SK-N-SH (cell line): ENCODE measurements around the gene PORCN. TPM values are rescaled to one million over a fixed set of nuclear protein-coding genes. Genes with fewer than 3 reads are reported as not detected.

Experiments
- CTCF ChIA-PET: fragments of 300-600, 350-600 bp; formaldehyde crosslinking; extraction: SDS; loops from one replicate; lab custom pipeline; 2021; lab: Yijun Ruan, JAX
- POLR2A ChIA-PET: fragments of 350-600 bp; sonication (Branson Sonifier 250); formaldehyde crosslinking; extraction: SDS; loops from one replicate; lab custom pipeline; 2020; ENCODE audit warnings: antibody characterized with exemption, inconsistent platforms; lab: Yijun Ruan, JAX
- DNase-seq: peaks from one replicate; pipeline ENCODE4 v3.0.0; 2012
- H2AFZ ChIP-seq: fragments of 200-600 bp; sonication (generic); 2 replicates; pipeline ENCODE4 v1.8.1; 2016; ENCODE audit warnings: antibody characterized with exemption, mild to moderate bottlenecking, low read depth
- H3F3A ChIP-seq: fragments of 200-600 bp; sonication (generic); replicated peaks from 2 replicates; pipeline ENCODE3; 2016; ENCODE audit warnings: antibody characterized with exemption, mild to moderate bottlenecking; ENCODE audit not compliant: insufficient read depth
- H3K27ac ChIP-seq, 2 experiments: fragments of 200-500 bp in 1 of 2; fragments of 200-600 bp in 1 of 2; sonication (Bioruptor generic) in 1 of 2; sonication (generic), shearing (Covaris generic) in 1 of 2; 2 replicates each; pipeline versions ENCODE4 v1.5.1 to v1.6.1; 2014 to 2016; ENCODE audit warnings: low read depth in 2 of 2, inconsistent platforms in 1 of 2, low read length in 1 of 2, mild to moderate bottlenecking in 1 of 2, mixed read lengths in 1 of 2
- H3K27me3 ChIP-seq: fragments of 200-600 bp; sonication (generic), shearing (Covaris generic); 2 replicates; pipeline ENCODE4 v1.6.1; 2016; ENCODE audit warnings: mixed run types; ENCODE audit not compliant: insufficient read depth
- H3K36me3 ChIP-seq, 2 experiments: fragments of 200-500 bp in 1 of 2; fragments of 200-600 bp in 1 of 2; sonication (Bioruptor generic) in 1 of 2; sonication (generic) in 1 of 2; replicated peaks in 1 of 2; 2 replicates each; pipeline versions ENCODE3 to v1.5.1; 2014 to 2016; ENCODE audit warnings: low read length in 1 of 2, mild to moderate bottlenecking in 1 of 2; ENCODE audit not compliant: insufficient read depth in 2 of 2, control insufficient read depth in 1 of 2
- H3K4me1 ChIP-seq, 2 experiments: fragments of 200-500 bp in 1 of 2; fragments of 200-600 bp in 1 of 2; sonication (Bioruptor generic) in 1 of 2; sonication (generic), shearing (Covaris generic) in 1 of 2; 2 replicates each; pipeline versions ENCODE4 v1.5.1 to v1.6.1; 2014 to 2016; ENCODE audit warnings: low read depth in 1 of 2, low read length in 1 of 2, mixed run types in 1 of 2; ENCODE audit not compliant: insufficient read depth in 2 of 2, control insufficient read depth in 1 of 2
- H3K4me2 ChIP-seq: fragments of 200-600 bp; sonication (generic), shearing (Covaris generic); 2 replicates; pipeline ENCODE4 v1.6.1; 2017; ENCODE audit warnings: mixed run types
- H3K4me3 ChIP-seq, 2 experiments: fragments of 200-500 bp in 1 of 2; fragments of 200-600 bp in 1 of 2; sonication (Bioruptor generic) in 1 of 2; sonication (generic), shearing (Covaris generic) in 1 of 2; 2 replicates each; pipeline versions ENCODE4 v1.5.1 to v1.8.1; 2014 to 2016; ENCODE audit warnings: low read depth in 2 of 2, inconsistent platforms in 1 of 2, low read length in 1 of 2, mild to moderate bottlenecking in 1 of 2, mixed read lengths in 1 of 2, moderate library complexity in 1 of 2
- H3K79me2 ChIP-seq: fragments of 200-600 bp; sonication (generic); 2 replicates; pipeline ENCODE4 v1.8.1; 2017; ENCODE audit warnings: mild to moderate bottlenecking; ENCODE audit not compliant: insufficient read depth
- H3K9ac ChIP-seq: fragments of 200-600 bp; sonication (generic); 2 replicates; pipeline ENCODE4 v1.6.1; 2017; ENCODE audit warnings: mixed run types
- H3K9me2 ChIP-seq: fragments of 200-600 bp; sonication (generic); 2 replicates; pipeline ENCODE4 v1.6.1; 2017; ENCODE audit warnings: mixed run types
- H3K9me3 ChIP-seq: fragments of 200-600 bp; sonication (generic); 2 replicates; pipeline ENCODE4 v1.6.1; 2017; ENCODE audit warnings: mixed run types, mild to moderate bottlenecking, moderate library complexity
- H4K20me1 ChIP-seq: fragments of 200-600 bp; sonication (generic); 2 replicates; pipeline ENCODE4 v1.6.1; 2017; ENCODE audit warnings: mild to moderate bottlenecking, mixed run types; ENCODE audit not compliant: insufficient read depth
- CHD2 ChIP-seq: fragments of 150-350 bp; IDR thresholded peaks from 2 replicates; pipeline ENCODE4 v1.6.1; 2018; ENCODE audit warnings: low read length; ENCODE audit not compliant: partially characterized antibody
- CTCF ChIP-seq: fragments of 200-600 bp; sonication (generic); IDR thresholded peaks from 2 replicates; pipeline ENCODE4 v1.6.1; 2017; ENCODE audit warnings: antibody characterized with exemption, mild to moderate bottlenecking, moderate library complexity
- EP300 ChIP-seq, 2 experiments: IDR thresholded peaks; 2 replicates each; pipeline versions ENCODE4 v1.4.0 to v1.6.1; 2012; ENCODE audit warnings: borderline replicate concordance in 1 of 2, low read depth in 1 of 2, low read length in 1 of 2
- FOXJ3 ChIP-seq: sonication (generic); formaldehyde crosslinking; IDR thresholded peaks from 2 replicates; pipeline ENCODE4 v1.5.1; 2020; ENCODE audit warnings: mild to moderate bottlenecking, missing genetic modification reagents
- FOXM1 ChIP-seq: IDR thresholded peaks from 2 replicates; pipeline ENCODE4 v1.4.0; 2012; ENCODE audit warnings: low read depth, mild to moderate bottlenecking
- GABPA ChIP-seq: IDR thresholded peaks from 2 replicates; pipeline ENCODE4 v1.4.0; 2012; ENCODE audit warnings: low read depth, mild to moderate bottlenecking
- GATA2 ChIP-seq: sonication (generic); formaldehyde crosslinking; IDR thresholded peaks from 2 replicates; pipeline ENCODE4 v1.5.0; 2020; ENCODE audit warnings: mild to moderate bottlenecking, missing genetic modification reagents
- JUND ChIP-seq: IDR thresholded peaks from 2 replicates; pipeline ENCODE4 v1.4.0; 2012
- POLR2AphosphoS5 ChIP-seq: IDR thresholded peaks from 2 replicates; pipeline ENCODE4 v1.6.1; 2012; ENCODE audit warnings: low read depth, low read length
- RFX5 ChIP-seq: IDR thresholded peaks from 2 replicates; pipeline ENCODE4 v1.6.1; 2012; ENCODE audit warnings: mild to moderate bottlenecking, improper control_type of control experiment, low read length
- WGBS: methylation state at CpG from one replicate; pipeline ENCODE4 v1.1.6; 2017; ENCODE audit warnings: low lambda C conversion rate; 5-methylcytosine and 5-hydroxymethylcytosine counted together
- polyA plus RNA-seq, 3 experiments: library from polyadenylated mRNA; depleted of rRNA; stranded (reverse); fragments of >200 nt; gene quantifications; 2 replicates each; pipeline ENCODE4 v1.2.3, GENCODE V29; 2012
- TF ChIP-seq, protein P1 (sequence below): IDR thresholded peaks from 2 replicates; pipeline ENCODE4 v1.4.0; 2012; ENCODE audit warnings: low read depth, borderline replicate concordance
- TF ChIP-seq, protein P2 (sequence below): IDR thresholded peaks from 2 replicates; pipeline ENCODE4 v1.6.1; 2012; ENCODE audit warnings: mild to moderate bottlenecking, low read depth, low read length, moderate library complexity
- TF ChIP-seq, protein P3 (sequence below): fragments of 150-350 bp; IDR thresholded peaks from 2 replicates; pipeline ENCODE4 v1.6.1; 2016; ENCODE audit warnings: mild to moderate bottlenecking, low read depth, low read length

The PORCN gene
- polyA plus RNA-seq, 1 of the 3 experiments (the other 2 are of a cell fraction), result 11.0 TPM

GRCh38 chrX:48540028-48540375 is 31.2 kb downstream of the PORCN start:
- WGBS, result 36% methylated on average over 12 of the region's 12 CpGs
- no peaks in the 10 kb centered on the region for H3K9me2 ChIP-seq
- peak overlapping the region; percentile 50 to 66; a peak in 3 of 4 replicates for H3K27ac ChIP-seq
- H3K4me3 ChIP-seq, result peak overlapping the region; percentile 53 to 62
- peak overlapping the region; percentile 29; the same call in 1 of the 2 replicates for H2AFZ ChIP-seq
- POLR2A ChIA-PET, result interaction anchor here (0.7 to 1.0 kb wide), 4 partner anchors 15 to 72 kb away, joined by 3 to 7 read pairs (median 4); partner anchors contain the start of gene RBM3
- peak overlapping the region; percentile 46 for H3K4me2 ChIP-seq
- DNase-seq, result peak; percentile 71
- no peaks in the 10 kb centered on the region for H3K27me3 ChIP-seq
- H3K36me3 ChIP-seq, result no peaks in the 10 kb centered on the region
- H3K79me2 ChIP-seq, result peaks cover 17% of the 10 kb centered on the region; the same call in 1 of the 2 replicates
- TF ChIP-seq GABPA (no peak), CHD2 (no peak), RFX5 (no peak), FOXM1 (no peak), CTCF (no peak), GATA2 (CRISPR knock-in tag) (no peak), POLR2AphosphoS5 (no peak), FOXJ3 (CRISPR knock-in tag) (no peak), EP300 (IDR thresholded peaks at IDR 0.05; ENCODE audit: borderline replicate concordance in 1 of 2, low read depth in 1 of 2, low read length in 1 of 2) (no peak), JUND (no peak)
- TF ChIP-seq, protein P1, sequence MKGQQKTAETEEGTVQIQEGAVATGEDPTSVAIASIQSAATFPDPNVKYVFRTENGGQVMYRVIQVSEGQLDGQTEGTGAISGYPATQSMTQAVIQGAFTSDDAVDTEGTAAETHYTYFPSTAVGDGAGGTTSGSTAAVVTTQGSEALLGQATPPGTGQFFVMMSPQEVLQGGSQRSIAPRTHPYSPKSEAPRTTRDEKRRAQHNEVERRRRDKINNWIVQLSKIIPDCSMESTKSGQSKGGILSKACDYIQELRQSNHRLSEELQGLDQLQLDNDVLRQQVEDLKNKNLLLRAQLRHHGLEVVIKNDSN, result no peak
- TF ChIP-seq, protein P2, sequence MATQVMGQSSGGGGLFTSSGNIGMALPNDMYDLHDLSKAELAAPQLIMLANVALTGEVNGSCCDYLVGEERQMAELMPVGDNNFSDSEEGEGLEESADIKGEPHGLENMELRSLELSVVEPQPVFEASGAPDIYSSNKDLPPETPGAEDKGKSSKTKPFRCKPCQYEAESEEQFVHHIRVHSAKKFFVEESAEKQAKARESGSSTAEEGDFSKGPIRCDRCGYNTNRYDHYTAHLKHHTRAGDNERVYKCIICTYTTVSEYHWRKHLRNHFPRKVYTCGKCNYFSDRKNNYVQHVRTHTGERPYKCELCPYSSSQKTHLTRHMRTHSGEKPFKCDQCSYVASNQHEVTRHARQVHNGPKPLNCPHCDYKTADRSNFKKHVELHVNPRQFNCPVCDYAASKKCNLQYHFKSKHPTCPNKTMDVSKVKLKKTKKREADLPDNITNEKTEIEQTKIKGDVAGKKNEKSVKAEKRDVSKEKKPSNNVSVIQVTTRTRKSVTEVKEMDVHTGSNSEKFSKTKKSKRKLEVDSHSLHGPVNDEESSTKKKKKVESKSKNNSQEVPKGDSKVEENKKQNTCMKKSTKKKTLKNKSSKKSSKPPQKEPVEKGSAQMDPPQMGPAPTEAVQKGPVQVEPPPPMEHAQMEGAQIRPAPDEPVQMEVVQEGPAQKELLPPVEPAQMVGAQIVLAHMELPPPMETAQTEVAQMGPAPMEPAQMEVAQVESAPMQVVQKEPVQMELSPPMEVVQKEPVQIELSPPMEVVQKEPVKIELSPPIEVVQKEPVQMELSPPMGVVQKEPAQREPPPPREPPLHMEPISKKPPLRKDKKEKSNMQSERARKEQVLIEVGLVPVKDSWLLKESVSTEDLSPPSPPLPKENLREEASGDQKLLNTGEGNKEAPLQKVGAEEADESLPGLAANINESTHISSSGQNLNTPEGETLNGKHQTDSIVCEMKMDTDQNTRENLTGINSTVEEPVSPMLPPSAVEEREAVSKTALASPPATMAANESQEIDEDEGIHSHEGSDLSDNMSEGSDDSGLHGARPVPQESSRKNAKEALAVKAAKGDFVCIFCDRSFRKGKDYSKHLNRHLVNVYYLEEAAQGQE, result no peak
- TF ChIP-seq, protein P3, sequence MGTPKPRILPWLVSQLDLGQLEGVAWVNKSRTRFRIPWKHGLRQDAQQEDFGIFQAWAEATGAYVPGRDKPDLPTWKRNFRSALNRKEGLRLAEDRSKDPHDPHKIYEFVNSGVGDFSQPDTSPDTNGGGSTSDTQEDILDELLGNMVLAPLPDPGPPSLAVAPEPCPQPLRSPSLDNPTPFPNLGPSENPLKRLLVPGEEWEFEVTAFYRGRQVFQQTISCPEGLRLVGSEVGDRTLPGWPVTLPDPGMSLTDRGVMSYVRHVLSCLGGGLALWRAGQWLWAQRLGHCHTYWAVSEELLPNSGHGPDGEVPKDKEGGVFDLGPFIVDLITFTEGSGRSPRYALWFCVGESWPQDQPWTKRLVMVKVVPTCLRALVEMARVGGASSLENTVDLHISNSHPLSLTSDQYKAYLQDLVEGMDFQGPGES, result no peak
- no peaks in the 10 kb centered on the region for H3K9me3 ChIP-seq
- H3K9ac ChIP-seq, result peak overlapping the region; percentile 68
- CTCF ChIA-PET, result interaction anchor here (0.9 to 1.7 kb wide), 2 partner anchors 10 to 35 kb away, joined by 3 to 4 read pairs; no protein-coding TSS in a partner anchor
- peaks cover 0 to 6% of the 10 kb centered on the region in 2 experiments; a peak in 1 of 4 replicates for H3K4me1 ChIP-seq
- no peaks in the 10 kb centered on the region for H3F3A ChIP-seq
- no peaks in the 10 kb centered on the region for H4K20me1 ChIP-seq
